Mucosa of rectum (tissue), 2 donors: ENCODE measurements around the gene FLNA.

Source experiments
- H3K27ac ChIP-seq, 2 donors: one replicate each; pipeline ENCODE4 v1.7.0; 2013; ENCODE audit warnings: inconsistent platforms in 2 of 2, low read depth in 2 of 2, low read length in 2 of 2
- H3K27me3 ChIP-seq, 2 donors: one replicate each; pipeline ENCODE4 v1.7.0; 2013; ENCODE audit warnings: low read length in 2 of 2; ENCODE audit not compliant: control insufficient read depth in 2 of 2, insufficient read depth in 2 of 2
- H3K36me3 ChIP-seq, 2 donors: one replicate each; pipeline ENCODE4 v1.7.0; 2013; ENCODE audit warnings: low read length in 2 of 2; ENCODE audit not compliant: control insufficient read depth in 2 of 2, insufficient read depth in 2 of 2
- H3K4me1 ChIP-seq, 2 donors: one replicate each; pipeline ENCODE4 v1.7.0; 2013; ENCODE audit warnings: low read length in 2 of 2, mild to moderate bottlenecking in 1 of 2; ENCODE audit not compliant: control insufficient read depth in 2 of 2, insufficient read depth in 2 of 2
- H3K4me3 ChIP-seq, 2 donors: one replicate each; pipeline ENCODE4 v1.7.0; 2013; ENCODE audit warnings: low read length in 2 of 2
- H3K9ac ChIP-seq, 2 donors: one replicate each; pipeline ENCODE4 v1.7.0; 2013; ENCODE audit warnings: low read length in 2 of 2, low read depth in 1 of 2, mild to moderate bottlenecking in 1 of 2
- H3K9me3 ChIP-seq, 2 donors: one replicate each; pipeline ENCODE4 v1.7.0; 2013; ENCODE audit warnings: low read length in 2 of 2; ENCODE audit not compliant: control insufficient read depth in 2 of 2
- donor health status: healthy.
- donor health status: Normal muscosa, but diverticular disease.

The FLNA gene

DNA sequence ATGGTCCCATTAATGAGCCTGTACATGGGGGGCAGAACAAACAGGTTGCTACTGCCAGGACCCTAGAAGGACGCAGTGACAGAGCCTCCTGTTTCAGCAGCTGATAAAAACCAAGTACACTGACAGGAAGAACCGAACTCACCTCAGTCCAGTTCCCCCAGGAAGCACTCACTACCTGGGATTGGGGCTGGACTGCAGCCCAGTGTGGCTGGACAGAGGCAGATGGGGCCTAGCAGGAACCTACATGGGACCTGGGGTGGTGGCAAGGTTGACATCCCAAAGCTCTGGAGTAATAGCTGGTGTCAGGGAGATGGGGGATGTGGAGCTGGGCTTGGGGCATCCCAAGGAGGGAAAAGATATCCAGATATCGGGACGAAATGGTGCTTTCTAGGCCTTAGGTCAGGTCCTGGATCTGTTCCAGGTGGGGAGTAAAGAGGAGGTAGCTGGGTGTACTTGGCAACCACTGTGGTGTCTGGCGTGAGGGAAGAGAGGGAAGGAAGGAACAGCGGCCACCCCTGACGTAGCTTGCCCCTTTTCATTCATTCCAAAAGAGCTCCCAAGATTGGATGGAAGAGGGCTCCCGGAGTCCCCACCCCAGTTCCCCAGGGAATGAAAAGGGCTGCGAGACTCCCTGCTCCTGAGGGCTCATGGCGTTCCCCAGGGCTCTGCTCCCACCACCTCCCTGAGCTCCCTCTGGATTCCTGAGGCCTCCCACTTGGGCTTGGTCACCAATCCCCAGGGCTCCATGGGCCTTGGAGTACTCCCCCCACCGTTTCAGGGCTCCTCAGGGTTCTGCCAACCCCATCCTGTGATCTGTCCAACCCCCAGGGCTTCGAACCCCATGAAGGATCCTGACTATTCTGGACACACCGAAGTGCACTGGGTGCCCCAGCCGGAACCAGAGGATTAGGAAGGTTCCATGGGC, 9.2 kb upstream of the FLNA start:
- H3K27me3 ChIP-seq, result peaks cover 2 to 5% of the 10 kb centered on the region in 2 donors
- no peak overlapping the region for H3K4me3 ChIP-seq
- no peaks in the 10 kb centered on the region for H3K9me3 ChIP-seq
- no peak overlapping the region for H3K27ac ChIP-seq
- no peak overlapping the region for H3K9ac ChIP-seq
- no peaks in the 10 kb centered on the region for H3K36me3 ChIP-seq
- H3K4me1 ChIP-seq, result peaks cover 6 to 9% of the 10 kb centered on the region in 2 donors

DNA sequence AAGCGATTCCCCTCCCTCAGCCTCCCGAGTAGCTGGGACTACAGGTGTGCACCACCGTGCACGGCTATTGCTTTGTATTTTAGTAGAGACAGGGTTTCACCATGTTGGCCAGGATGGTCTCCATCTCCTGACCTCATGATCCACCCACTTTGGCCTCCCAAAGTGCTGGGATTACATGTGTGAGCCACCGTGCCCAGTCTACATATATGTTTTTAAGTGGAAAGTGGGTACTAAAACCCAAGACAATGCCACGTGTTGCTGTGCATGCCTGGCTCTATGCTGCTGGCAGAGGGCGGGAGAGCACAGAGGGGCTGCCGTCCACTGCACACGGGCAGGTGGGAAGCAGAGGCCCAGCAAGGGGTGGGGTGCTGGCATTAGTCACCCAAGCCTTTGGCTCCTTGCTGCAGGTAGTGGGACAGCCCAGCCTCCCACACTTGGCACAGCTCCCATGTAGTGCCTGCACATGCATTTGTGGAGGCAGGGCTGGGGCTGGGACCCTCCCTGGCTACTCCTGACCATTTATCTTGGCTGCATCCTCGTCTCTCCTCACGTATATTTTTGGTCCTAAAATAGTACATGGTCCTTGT, 8.1 kb upstream of the FLNA start:
- H3K36me3 ChIP-seq, result no peaks in the 10 kb centered on the region
- H3K27me3 ChIP-seq, result peaks cover 2 to 5% of the 10 kb centered on the region in 2 donors
- H3K9me3 ChIP-seq, result no peaks in the 10 kb centered on the region
- no peak overlapping the region for H3K27ac ChIP-seq
- H3K4me3 ChIP-seq, result no peak overlapping the region
- no peak overlapping the region for H3K9ac ChIP-seq
- peaks cover 11 to 14% of the 10 kb centered on the region in 2 donors for H3K4me1 ChIP-seq

DNA sequence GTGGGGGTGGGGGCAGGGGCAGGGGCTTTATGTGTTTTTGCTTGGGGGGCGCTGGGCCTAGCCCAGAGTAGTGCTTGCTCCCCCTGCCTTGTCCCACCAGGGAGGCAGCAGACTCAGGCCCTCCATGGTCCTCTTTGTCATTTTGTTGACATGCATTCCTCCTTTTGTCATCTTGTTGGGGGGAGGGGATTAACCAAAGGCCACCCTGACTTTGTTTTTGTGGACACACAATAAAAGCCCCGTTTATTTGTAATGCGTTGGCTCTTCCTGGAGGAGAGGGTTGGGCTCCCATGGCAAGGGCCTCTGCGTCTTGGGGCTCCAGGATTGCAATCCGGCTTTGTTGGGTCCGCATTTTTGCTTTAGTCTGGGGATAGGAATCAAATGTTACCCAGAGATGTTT, 6.8 kb upstream of the FLNA start:
- Histone ChIP-seq H3K9ac (no peak overlapping the region), H3K36me3 (no peaks in the 10 kb centered on the region), H3K4me3 (no peak overlapping the region), H3K9me3 (no peaks in the 10 kb centered on the region), H3K27me3 (peaks cover 2 to 8% of the 10 kb centered on the region in 2 donors), H3K27ac (no peak overlapping the region), H3K4me1 (peaks cover 12 to 14% of the 10 kb centered on the region in 2 donors)

DNA sequence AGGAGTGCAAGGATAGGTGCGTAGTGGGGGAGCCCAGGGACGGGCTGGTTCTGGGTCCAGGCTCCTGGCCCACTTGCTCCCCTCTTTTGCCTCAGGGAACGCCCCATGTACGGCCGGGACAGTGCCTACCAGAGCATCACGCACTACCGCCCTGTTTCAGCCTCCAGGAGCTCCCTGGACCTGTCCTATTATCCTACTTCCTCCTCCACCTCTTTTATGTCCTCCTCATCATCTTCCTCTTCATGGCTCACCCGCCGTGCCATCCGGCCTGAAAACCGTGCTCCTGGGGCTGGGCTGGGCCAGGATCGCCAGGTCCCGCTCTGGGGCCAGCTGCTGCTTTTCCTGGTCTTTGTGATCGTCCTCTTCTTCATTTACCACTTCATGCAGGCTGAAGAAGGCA, 6.4 kb upstream of the FLNA start:
- Histone ChIP-seq H3K4me3 (no peak overlapping the region), H3K9me3 (no peaks in the 10 kb centered on the region), H3K36me3 (no peaks in the 10 kb centered on the region), H3K9ac (no peak overlapping the region), H3K4me1 (peaks cover 12 to 14% of the 10 kb centered on the region in 2 donors), H3K27ac (no peak overlapping the region), H3K27me3 (peaks cover 2 to 8% of the 10 kb centered on the region in 2 donors)

DNA sequence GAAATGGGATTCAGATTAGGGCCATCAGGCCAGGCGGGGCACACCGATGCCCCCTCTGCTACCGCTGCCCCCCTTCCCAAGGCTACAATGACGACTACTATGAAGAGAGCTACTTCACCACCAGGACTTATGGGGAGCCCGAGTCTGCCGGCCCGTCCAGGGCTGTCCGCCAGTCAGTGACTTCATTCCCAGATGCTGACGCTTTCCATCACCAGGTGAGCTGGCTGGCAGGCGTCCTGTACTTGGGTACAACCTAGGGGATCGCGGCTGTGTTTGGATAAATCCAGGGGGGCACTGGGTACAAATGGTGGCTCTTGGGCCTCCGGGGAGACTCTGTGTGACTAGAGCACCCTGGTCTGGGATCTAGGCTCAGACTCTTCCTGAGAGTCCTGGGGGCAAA, 5.7 kb upstream of the FLNA start:
- Histone ChIP-seq H3K27ac (peak overlapping the region; percentile 92), H3K27me3 (peaks cover 2 to 8% of the 10 kb centered on the region in 2 donors), H3K9ac (peak overlapping the region; percentile 75 to 93), H3K36me3 (no peaks in the 10 kb centered on the region), H3K4me3 (peak overlapping the region; percentile 73 to 74), H3K4me1 (peaks cover 12 to 14% of the 10 kb centered on the region in 2 donors), H3K9me3 (no peaks in the 10 kb centered on the region)

DNA sequence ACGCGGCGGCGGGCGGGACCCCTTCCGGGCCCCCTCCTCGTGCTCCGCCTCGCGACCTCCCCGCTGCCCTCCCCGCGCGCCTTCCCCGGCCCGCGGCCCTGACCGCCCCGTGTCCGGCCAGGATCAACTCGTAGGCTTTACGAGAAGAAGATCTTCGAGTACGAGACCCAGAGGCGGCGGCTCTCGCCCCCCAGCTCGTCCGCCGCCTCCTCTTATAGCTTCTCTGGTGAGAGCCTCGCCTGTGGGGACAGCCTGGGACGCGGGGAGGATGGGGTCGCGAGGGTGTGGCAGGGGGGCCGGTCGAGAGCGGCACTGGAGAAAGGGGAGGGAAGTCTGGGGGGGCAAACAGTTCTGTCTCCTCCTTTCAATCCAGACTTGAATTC, 5.1 kb upstream of the FLNA start:
- Histone ChIP-seq H3K9ac (peak overlapping the region; percentile 75 to 93), H3K36me3 (no peaks in the 10 kb centered on the region), H3K4me1 (peaks cover 12 to 14% of the 10 kb centered on the region in 2 donors), H3K27ac (peak overlapping the region; percentile 92), H3K4me3 (peak overlapping the region; percentile 73 to 74), H3K9me3 (no peaks in the 10 kb centered on the region), H3K27me3 (peaks cover 2 to 8% of the 10 kb centered on the region in 2 donors)

DNA sequence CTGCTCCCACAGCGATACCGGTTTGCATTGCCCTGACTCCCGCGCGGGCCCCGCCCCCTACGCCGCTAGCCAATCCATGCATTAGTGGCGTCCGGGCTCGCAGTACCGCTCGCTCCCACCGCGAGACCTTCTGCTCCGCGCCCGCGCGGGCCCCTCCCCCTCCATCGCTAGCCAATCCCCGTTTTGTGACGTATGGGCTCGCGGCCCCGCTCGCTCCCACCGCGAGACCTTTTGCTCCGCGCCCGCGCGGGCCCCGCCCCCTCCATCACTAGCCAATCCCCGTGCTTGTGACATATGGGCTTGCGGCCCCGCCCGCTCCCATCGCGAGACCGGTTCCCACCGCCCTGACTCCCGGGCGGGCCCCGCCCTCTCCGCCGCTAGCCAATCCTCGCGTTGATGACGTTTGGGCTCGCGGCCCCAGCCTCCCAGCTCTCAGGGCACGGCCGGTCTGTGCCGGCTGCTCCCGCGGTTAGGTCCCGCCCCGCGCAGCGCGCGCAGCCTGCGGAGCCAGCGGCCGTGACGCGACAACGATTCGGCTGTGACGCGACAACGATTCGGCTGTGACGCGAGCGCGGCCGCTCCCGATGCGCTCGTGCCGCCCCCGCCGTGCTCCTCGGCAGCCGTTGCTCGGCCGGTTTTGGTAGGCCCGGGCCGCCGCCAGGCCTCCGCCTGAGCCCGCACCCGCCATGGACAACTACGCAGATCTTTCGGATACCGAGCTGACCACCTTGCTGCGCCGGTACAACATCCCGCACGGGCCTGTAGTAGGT, 4.5 kb upstream of the FLNA start, which contains the start of gene EMD:
EMD (plus strand) TSS at position 497 of the 770 bp plus-strand sequence; CDS start at position 687, 190 bp downstream.
- Histone ChIP-seq H3K4me3 (peak within 1 kb of the TSS; percentile 73 to 74), H3K36me3 (no peaks in the 10 kb centered on the region), H3K27ac (peak within 1 kb of the TSS; percentile 92), H3K9ac (peak within 1 kb of the TSS; percentile 75 to 93), H3K9me3 (no peaks in the 10 kb centered on the region), H3K27me3 (peaks cover 2 to 8% of the 10 kb centered on the region in 2 donors), H3K4me1 (peaks cover 14 to 16% of the 10 kb centered on the region in 2 donors)

DNA sequence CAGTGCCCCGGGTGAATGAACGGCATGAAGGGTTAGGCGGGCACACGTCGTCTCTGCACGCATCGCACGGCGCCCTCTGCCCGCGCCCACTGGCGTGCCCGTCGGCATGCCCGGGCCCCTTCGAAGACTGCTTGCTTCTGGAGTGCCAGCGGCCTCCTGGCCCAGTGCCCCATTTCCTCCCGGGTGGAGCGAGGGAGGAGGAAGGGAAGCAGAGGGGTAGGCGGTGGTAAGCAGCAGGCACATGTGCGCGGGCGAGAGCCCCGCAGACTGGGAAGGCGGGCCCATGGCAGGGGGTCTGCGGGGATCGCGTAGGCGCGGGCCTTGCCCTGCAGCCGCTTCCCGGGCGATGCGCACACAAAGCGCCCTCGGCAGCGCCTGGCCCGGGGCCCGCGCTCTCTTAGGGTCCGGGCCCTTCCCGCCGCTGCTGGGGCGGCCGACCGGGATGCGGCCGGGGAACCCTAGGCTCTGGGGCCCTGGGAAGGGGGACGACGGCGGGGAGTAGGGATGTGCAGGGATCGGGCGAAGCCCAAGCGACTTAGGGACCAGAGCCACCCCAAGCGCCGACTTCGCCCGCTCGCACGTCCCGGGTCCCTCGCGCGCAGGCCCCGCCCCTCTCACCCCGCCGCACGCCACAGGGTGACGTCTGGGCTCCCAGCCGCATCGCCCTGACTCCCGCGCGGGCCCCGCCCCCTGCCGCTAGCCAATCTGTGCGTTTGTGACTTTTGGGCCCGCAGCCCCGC, 3.8 kb upstream of the FLNA start:
- H3K9ac ChIP-seq, result peak overlapping the region; percentile 68 to 72
- H3K36me3 ChIP-seq, result no peaks in the 10 kb centered on the region
- H3K27me3 ChIP-seq, result peaks cover 2 to 3% of the 10 kb centered on the region in 2 donors
- H3K27ac ChIP-seq, result peak overlapping the region; percentile 88 to 92
- peaks cover 19 to 22% of the 10 kb centered on the region in 2 donors for H3K4me1 ChIP-seq
- H3K9me3 ChIP-seq, result no peaks in the 10 kb centered on the region
- H3K4me3 ChIP-seq, result peak overlapping the region; percentile 49 to 56

DNA sequence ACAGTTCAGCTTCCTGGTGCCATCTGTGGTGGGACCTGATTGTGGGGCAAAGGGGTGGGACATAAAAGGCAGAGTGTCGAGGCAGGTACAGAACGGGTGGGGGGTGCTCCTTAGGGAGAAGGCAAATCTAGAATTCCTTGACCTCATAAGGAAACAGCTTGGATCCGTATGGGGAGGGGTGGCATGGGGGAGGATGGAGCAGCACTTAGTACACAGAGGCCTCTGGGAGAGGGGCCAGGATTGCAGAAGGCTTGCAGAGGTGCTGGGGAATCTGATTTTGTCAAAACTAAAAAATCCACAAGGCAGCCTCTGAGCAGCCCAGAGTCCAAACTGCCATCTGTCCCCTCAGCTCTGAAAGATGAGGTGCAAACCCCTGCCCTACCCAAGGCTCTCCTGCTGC, 2.3 kb upstream of the FLNA start:
- Histone ChIP-seq H3K9ac (no peak overlapping the region), H3K4me3 (no peak overlapping the region), H3K9me3 (no peaks in the 10 kb centered on the region), H3K36me3 (no peaks in the 10 kb centered on the region), H3K4me1 (peaks cover 21 to 22% of the 10 kb centered on the region in 2 donors), H3K27ac (peak overlapping the region; percentile 45 to 92), H3K27me3 (peaks cover 0 to 7% of the 10 kb centered on the region in 2 donors)
